Raji (cell line): ENCODE results near the gene EGFR.

Experiments used
- POLR2A ChIP-seq: IDR thresholded peaks from 2 replicates; pipeline ENCODE4 v1.6.1; 2011; ENCODE audit warnings: low read depth, low read length, control low read depth; ENCODE audit not compliant: insufficient read depth

Gene EGFR

GRCh38 chr7:55124989-55125875 lies 106.4 kb downstream of the EGFR start:
- no peak for TF ChIP-seq POLR2A

- TF ChIP-seq POLR2A, result no peak
Observed at GRCh38 chr7:55127135-55127551, 108.3 kb downstream of the EGFR start.

GRCh38 chr7:55127622-55128081 lies 108.8 kb downstream of the EGFR start:
- TF ChIP-seq POLR2A, result no peak

- no peak for TF ChIP-seq POLR2A
Observed at GRCh38 chr7:55128693-55129394, 110.0 kb downstream of the EGFR start.

- TF ChIP-seq POLR2A, result no peak
Observed at GRCh38 chr7:55129541-55130394, 111.0 kb downstream of the EGFR start.

- no peak for TF ChIP-seq POLR2A
Observed at GRCh38 chr7:55130395-55131141, 111.8 kb downstream of the EGFR start.

GRCh38 chr7:55131142-55131929 lies 112.5 kb downstream of the EGFR start:
- TF ChIP-seq POLR2A, result no peak

- no peak for TF ChIP-seq POLR2A
Observed at GRCh38 chr7:55132550-55132889, 113.7 kb downstream of the EGFR start.

- TF ChIP-seq POLR2A, result no peak
Observed at GRCh38 chr7:55132890-55133551, 114.2 kb downstream of the EGFR start.

GRCh38 chr7:55133630-55134358 lies 115.0 kb downstream of the EGFR start:
- no peak for TF ChIP-seq POLR2A

GRCh38 chr7:55134359-55134725 lies 115.5 kb downstream of the EGFR start:
- no peak for TF ChIP-seq POLR2A

GRCh38 chr7:55134786-55135185 lies 116.0 kb downstream of the EGFR start:
- TF ChIP-seq POLR2A, result no peak

- TF ChIP-seq POLR2A, result no peak
Observed at GRCh38 chr7:55135462-55135861, 116.6 kb downstream of the EGFR start.
